ENCODE results near the gene VPS16.

The VPS16 gene

GRCh38 chr20:2816583-2817340 is 23.8 kb upstream of the VPS16 start:
- no peak for TF ChIP-seq CTCF (IDR thresholded peaks at IDR 0.05; ENCODE audit: low read depth, low read length)
- H3K4me3 ChIP-seq (ENCODE audit: low read depth, low read length), result no peak overlapping the region

- no peak for TF ChIP-seq CTCF (IDR thresholded peaks at IDR 0.05; ENCODE audit: low read depth, low read length)
- no peak overlapping the region for H3K4me3 ChIP-seq (ENCODE audit: low read depth, low read length)
These were observed 23.2 kb upstream of the VPS16 start for GRCh38 chr20:2817341-2817726.

GRCh38 chr20:2817891-2818595 is 22.5 kb upstream of the VPS16 start:
- no peak for TF ChIP-seq CTCF (IDR thresholded peaks at IDR 0.05; ENCODE audit: low read depth, low read length)
- H3K4me3 ChIP-seq (ENCODE audit: low read depth, low read length), result no peak overlapping the region

- no peak for TF ChIP-seq CTCF (IDR thresholded peaks at IDR 0.05; ENCODE audit: low read depth, low read length)
- no peak overlapping the region for H3K4me3 ChIP-seq (ENCODE audit: low read depth, low read length)
These were observed 20.3 kb upstream of the VPS16 start for GRCh38 chr20:2820084-2820895.

GRCh38 chr20:2820896-2821869 is 19.4 kb upstream of the VPS16 start:
- TF ChIP-seq CTCF (IDR thresholded peaks at IDR 0.05; ENCODE audit: low read depth, low read length), result no peak
- H3K4me3 ChIP-seq (ENCODE audit: low read depth, low read length), result no peak overlapping the region

GRCh38 chr20:2822073-2822472 is 18.5 kb upstream of the VPS16 start:
- no peak overlapping the region for H3K4me3 ChIP-seq (ENCODE audit: low read depth, low read length)
- TF ChIP-seq CTCF (IDR thresholded peaks at IDR 0.05; ENCODE audit: low read depth, low read length), result no peak

Measured in WI38 (cell line).